Nephron progenitor cell (in vitro differentiated cells): Measurements from ENCODE around the gene NAALADL2.

Experiments
- DNase-seq: peaks from one replicate; pipeline ENCODE4 v3.0.0; 2021
- H3K27ac Mint-ChIP-seq: 2 replicates; pipeline ENCODE4 v1.8.0; 2021; ENCODE audit warnings: mild to moderate bottlenecking, moderate library complexity, mixed read lengths
- H3K27me3 Mint-ChIP-seq: 2 replicates; pipeline ENCODE4 v1.8.0; 2021; ENCODE audit warnings: mild to moderate bottlenecking, low read depth, mixed read lengths; ENCODE audit not compliant: poor library complexity
- H3K36me3 Mint-ChIP-seq: 2 replicates; pipeline ENCODE4 v1.8.0; 2021; ENCODE audit warnings: low read depth, mixed read lengths
- H3K4me1 Mint-ChIP-seq: 2 replicates; pipeline ENCODE4 v1.8.0; 2021; ENCODE audit warnings: mixed read lengths
- H3K4me3 Mint-ChIP-seq: 2 replicates; pipeline ENCODE4 v1.8.0; 2021; ENCODE audit warnings: mild to moderate bottlenecking, moderate library complexity, mixed read lengths
- H3K9me3 Mint-ChIP-seq: 2 replicates; pipeline ENCODE4 v1.8.0; 2021; ENCODE audit warnings: mild to moderate bottlenecking, moderate library complexity, mixed read lengths
- TF ChIP-seq, protein P1 (sequence below): fragments of 200-600 bp; sonication (generic); IDR thresholded peaks from 2 replicates; pipeline ENCODE4 v1.5.0; 2021; ENCODE audit warnings: antibody characterized with exemption

Gene NAALADL2

DNA sequence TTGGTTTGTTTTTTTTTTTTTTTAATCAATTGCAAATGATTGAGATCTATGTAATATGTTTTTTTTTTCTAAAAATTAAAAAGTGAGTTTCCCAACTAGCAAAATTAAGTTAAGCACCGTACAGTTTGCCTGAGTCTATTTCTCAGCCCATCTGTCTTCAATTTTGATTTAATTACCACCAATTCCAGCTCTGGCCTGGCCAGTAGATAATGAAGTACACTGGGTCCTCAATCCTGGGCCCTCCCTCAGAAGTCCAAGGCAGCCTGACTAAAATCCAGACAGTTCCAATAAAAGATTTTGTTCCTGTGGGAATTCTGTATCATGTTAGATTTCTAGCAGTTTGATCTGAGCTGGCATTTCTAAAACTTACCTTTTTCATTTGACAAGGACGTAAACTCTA, 887.2 kb downstream of the NAALADL2 start:
- no peaks in the 10 kb centered on the region for H3K4me1 Mint-ChIP-seq
- H3K4me3 Mint-ChIP-seq, result no peak overlapping the region
- H3K9me3 Mint-ChIP-seq, result peaks cover 4% of the 10 kb centered on the region
- no peak for DNase-seq
- no peak overlapping the region for H3K27ac Mint-ChIP-seq
- no peaks in the 10 kb centered on the region for H3K36me3 Mint-ChIP-seq
- TF ChIP-seq, protein P1, sequence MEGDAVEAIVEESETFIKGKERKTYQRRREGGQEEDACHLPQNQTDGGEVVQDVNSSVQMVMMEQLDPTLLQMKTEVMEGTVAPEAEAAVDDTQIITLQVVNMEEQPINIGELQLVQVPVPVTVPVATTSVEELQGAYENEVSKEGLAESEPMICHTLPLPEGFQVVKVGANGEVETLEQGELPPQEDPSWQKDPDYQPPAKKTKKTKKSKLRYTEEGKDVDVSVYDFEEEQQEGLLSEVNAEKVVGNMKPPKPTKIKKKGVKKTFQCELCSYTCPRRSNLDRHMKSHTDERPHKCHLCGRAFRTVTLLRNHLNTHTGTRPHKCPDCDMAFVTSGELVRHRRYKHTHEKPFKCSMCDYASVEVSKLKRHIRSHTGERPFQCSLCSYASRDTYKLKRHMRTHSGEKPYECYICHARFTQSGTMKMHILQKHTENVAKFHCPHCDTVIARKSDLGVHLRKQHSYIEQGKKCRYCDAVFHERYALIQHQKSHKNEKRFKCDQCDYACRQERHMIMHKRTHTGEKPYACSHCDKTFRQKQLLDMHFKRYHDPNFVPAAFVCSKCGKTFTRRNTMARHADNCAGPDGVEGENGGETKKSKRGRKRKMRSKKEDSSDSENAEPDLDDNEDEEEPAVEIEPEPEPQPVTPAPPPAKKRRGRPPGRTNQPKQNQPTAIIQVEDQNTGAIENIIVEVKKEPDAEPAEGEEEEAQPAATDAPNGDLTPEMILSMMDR, result no peak
- peaks cover 4% of the 10 kb centered on the region for H3K27me3 Mint-ChIP-seq

DNA sequence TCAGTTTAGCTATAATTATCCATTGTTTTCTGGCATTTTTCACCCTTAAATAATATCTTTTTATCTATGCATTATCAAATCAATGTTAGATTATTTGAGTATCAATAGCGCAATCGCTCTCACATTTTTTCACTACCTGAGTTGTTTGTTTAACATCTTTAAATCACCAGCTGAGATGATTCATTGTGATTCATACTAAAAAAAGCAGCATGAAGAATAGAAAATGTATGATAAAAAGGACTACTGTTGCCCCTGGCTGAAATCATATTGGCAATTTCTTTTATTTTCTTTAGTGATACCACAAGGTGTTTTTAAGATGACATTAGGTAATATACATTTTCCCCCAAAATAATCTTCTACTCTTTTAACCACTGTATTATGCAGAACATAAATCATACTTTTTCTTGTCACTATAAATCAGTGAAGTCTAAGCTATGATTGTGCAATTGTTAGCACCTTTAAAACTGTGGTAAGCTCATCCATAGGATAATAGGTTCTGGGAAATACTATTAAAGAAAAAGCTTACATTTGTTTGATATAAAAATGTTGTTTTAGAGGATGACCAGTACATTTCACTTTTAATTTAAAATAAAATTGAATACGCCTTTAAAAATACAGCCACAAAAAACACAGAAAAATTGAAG, 889.1 kb downstream of the NAALADL2 start:
- Mint-ChIP-seq H3K27me3 (peaks cover 4% of the 10 kb centered on the region), H3K36me3 (no peaks in the 10 kb centered on the region)

DNA sequence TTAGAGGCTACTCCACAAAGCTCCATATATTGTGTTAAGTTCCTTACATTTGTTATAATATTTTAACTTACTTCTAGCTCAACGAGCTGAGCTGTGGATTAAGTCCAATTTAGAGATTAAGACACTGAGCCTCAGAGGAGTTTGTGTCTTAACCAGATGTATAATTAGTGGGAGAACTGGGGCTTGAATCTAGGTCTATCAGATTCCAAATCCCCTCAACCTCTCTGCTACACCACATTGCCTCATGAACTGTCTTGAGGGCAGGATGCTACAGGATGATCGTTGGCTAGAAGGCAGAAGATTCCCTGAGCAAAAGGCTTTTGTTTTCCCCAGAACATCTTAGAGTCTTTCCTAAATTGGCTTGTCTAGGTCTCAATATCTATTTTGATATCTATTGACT, 890.8 kb downstream of the NAALADL2 start:
- Mint-ChIP-seq H3K4me3 (no peak overlapping the region), H3K27me3 (no peaks in the 10 kb centered on the region), H3K9me3 (no peaks in the 10 kb centered on the region), H3K4me1 (no peaks in the 10 kb centered on the region), H3K27ac (no peak overlapping the region), H3K36me3 (no peaks in the 10 kb centered on the region)
- TF ChIP-seq, protein P1, result no peak
- DNase-seq, result no peak

More for the DNA sequence above, 889.1 kb downstream of the NAALADL2 start:
- H3K9me3 Mint-ChIP-seq, result no peaks in the 10 kb centered on the region
- H3K4me1 Mint-ChIP-seq, result no peaks in the 10 kb centered on the region
- no peak for DNase-seq
- H3K27ac Mint-ChIP-seq, result no peak overlapping the region
- H3K4me3 Mint-ChIP-seq, result no peak overlapping the region
- TF ChIP-seq, protein P1, result no peak

DNA sequence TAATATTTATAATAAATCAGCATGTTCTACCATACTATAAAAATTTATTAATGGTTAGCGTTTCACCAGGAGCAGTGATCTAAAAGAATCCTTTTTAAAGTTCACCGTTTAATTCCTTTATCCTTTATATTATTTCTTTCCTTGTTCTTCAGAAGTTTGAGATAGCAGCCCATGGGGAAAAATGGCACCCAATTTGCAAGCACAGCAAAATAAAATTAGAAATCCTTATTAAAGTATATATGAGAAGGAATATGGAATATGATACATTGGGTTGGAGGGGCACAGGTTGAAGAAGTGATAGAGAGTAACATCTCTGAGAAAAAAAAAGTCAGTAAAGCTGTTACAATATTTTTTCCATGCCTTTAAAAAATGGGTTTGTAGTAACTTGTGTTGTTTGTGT, 892.0 kb downstream of the NAALADL2 start:
- Mint-ChIP-seq H3K4me3 (no peak overlapping the region), H3K36me3 (no peaks in the 10 kb centered on the region), H3K4me1 (no peaks in the 10 kb centered on the region), H3K27ac (no peak overlapping the region), H3K27me3 (no peaks in the 10 kb centered on the region), H3K9me3 (no peaks in the 10 kb centered on the region)
- TF ChIP-seq, protein P1, result no peak
- DNase-seq, result no peak

DNA sequence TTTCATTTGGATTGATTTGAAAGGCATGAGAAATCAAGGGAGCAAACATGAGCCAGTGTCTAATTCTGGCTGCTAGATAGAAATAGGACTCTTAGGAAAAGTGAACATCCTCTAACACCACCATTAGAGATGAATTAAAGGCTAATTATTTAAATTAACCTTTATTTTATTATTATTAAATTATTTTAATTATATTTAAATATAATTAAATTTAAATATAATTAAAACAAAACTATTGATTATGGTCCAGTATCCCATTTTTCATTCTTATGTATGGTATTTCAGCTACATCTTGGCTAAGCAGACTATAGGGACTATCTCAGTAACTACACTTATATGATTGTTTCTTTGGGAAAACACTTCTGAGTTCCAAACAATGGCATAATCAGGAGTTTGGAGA, 904.8 kb downstream of the NAALADL2 start:
- TF ChIP-seq, protein P1, result no peak
- H3K27ac Mint-ChIP-seq, result no peak overlapping the region
- H3K4me3 Mint-ChIP-seq, result no peak overlapping the region
- H3K4me1 Mint-ChIP-seq, result no peaks in the 10 kb centered on the region
- H3K36me3 Mint-ChIP-seq, result no peaks in the 10 kb centered on the region
- H3K27me3 Mint-ChIP-seq, result no peaks in the 10 kb centered on the region
- DNase-seq, result no peak
- no peaks in the 10 kb centered on the region for H3K9me3 Mint-ChIP-seq

DNA sequence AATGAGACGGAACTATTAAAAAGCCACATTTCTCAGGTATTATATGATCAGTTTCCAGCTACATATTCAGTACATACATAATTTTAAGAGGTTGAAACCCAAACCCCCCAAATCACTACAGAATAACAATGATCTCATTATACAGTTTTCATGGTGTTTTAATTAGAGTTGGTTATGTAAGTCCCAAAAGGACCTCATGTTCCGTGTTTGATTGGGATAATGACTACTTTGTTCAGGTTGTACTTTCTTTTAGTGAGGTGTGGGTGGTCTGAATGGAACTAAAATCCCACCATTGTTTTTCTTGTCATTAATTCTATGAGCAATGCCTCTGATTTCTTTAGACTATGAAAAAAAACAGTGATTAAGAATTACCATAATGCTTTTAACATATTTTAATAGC, 905.6 kb downstream of the NAALADL2 start:
- H3K36me3 Mint-ChIP-seq, result no peaks in the 10 kb centered on the region
- no peaks in the 10 kb centered on the region for H3K4me1 Mint-ChIP-seq
- TF ChIP-seq, protein P1, result no peak
- no peaks in the 10 kb centered on the region for H3K9me3 Mint-ChIP-seq
- DNase-seq, result no peak
- no peaks in the 10 kb centered on the region for H3K27me3 Mint-ChIP-seq
- no peak overlapping the region for H3K27ac Mint-ChIP-seq
- H3K4me3 Mint-ChIP-seq, result no peak overlapping the region
